Spleen (tissue), 11 donors: ENCODE data around the gene DDI2. TPM values are rescaled to one million over a fixed set of nuclear protein-coding genes. Genes with fewer than 3 reads are reported as not detected.

Experiments
- DNase-seq: peaks from one replicate; pipeline ENCODE4 v3.0.0-alpha.2; 2020
- H3K27ac ChIP-seq, 8 donors: fragments of 200-600 bp; sonication (generic) in 7 of 8; 1 replicate in 4 of 8; 2 replicates in 4 of 8; pipeline versions ENCODE4 v1.5.0 to v1.8.0; 2016 to 2021; ENCODE audit warnings: inconsistent platforms in 4 of 8, mild to moderate bottlenecking in 4 of 8, moderate library complexity in 1 of 8
- H3K27me3 ChIP-seq, 7 donors: fragments of 200-600 bp; sonication (generic) in 6 of 7; replicated peaks in 1 of 7; 1 replicate in 4 of 7; 2 replicates in 3 of 7; pipeline versions ENCODE4 v1.5.0 to v1.8.0; 2016 to 2021; ENCODE audit warnings: inconsistent platforms in 3 of 7, mild to moderate bottlenecking in 1 of 7
- H3K36me3 ChIP-seq, 6 donors: fragments of 200-600 bp; sonication (generic) in 5 of 6; 1 replicate in 4 of 6; 2 replicates in 2 of 6; pipeline versions ENCODE4 v1.5.0 to v1.8.0; 2016 to 2021; ENCODE audit warnings: inconsistent platforms in 2 of 6
- H3K4me1 ChIP-seq, 6 donors: fragments of 200-600 bp; sonication (generic) in 5 of 6; 1 replicate in 3 of 6; 2 replicates in 3 of 6; pipeline versions ENCODE4 v1.5.0 to v1.8.0; 2016 to 2021; ENCODE audit warnings: inconsistent platforms in 3 of 6
- H3K4me3 ChIP-seq, 8 donors: fragments of 200-600 bp; sonication (generic) in 7 of 8; 1 replicate in 4 of 8; 2 replicates in 4 of 8; pipeline versions ENCODE4 v1.5.0 to v1.8.0; 2016 to 2021; ENCODE audit warnings: inconsistent platforms in 4 of 8, mild to moderate bottlenecking in 4 of 8, moderate library complexity in 2 of 8
- H3K9me3 ChIP-seq, 8 donors: fragments of 200-600 bp; sonication (generic) in 7 of 8; 1 replicate in 4 of 8; 2 replicates in 4 of 8; pipeline versions ENCODE4 v1.5.0 to v1.8.0; 2016 to 2021; ENCODE audit warnings: inconsistent platforms in 4 of 8
- POLR2A ChIP-seq, 3 donors: fragments of 450-650 bp; IDR thresholded peaks; one replicate each; pipeline ENCODE4 v1.5.1; 2017; ENCODE audit warnings: antibody characterized with exemption in 3 of 3, mild to moderate bottlenecking in 1 of 3
- POLR2AphosphoS5 ChIP-seq, 3 donors: sonication (generic); formaldehyde crosslinking; IDR thresholded peaks; one replicate each; pipeline ENCODE4 v1.5.1; 2017; ENCODE audit warnings: antibody characterized with exemption in 3 of 3
- WGBS, 5 donors: extraction: QIAGEN DNeasy Blood & Tissue Kit in 3 of 5; methylation state at CpG; one replicate each; pipeline versions ENCODE4 v1.1.5 to v1.1.7; 2013 to 2018; 5-methylcytosine and 5-hydroxymethylcytosine counted together
- intact Hi-C: fragments of 100-400 bp; cut with DNase I; formaldehyde crosslinking; loops from one replicate; pipeline ENCODE4 v1.15.0; 2023; ENCODE audit warnings: low total_unique reads
- polyA plus RNA-seq, 3 donors: library from polyadenylated mRNA; stranded (reverse); fragments of 200-250 nt; gene quantifications; one replicate each; pipeline ENCODE4 v1.2.1, GENCODE V29; 2013
- total RNA-seq, 7 donors: library from RNA; depleted of rRNA in 3 of 7; stranded (reverse); fragments of >200 nt in 3 of 7; fragmentation: NEBNext Ultra II Directional in 4 of 7; extraction: Animal tissue kit (Norgen Biotek cat#: 25700) in 4 of 7; gene quantifications; one replicate each; pipeline versions ENCODE4 v1.1.0 to v1.2.1, GENCODE V29; 2016 to 2021
- TF ChIP-seq, protein P1 (sequence below), 11 experiments: fragments of 200-600 bp in 7 of 11; fragments of 450-650 bp in 4 of 11; sonication (generic) in 4 of 11; IDR thresholded peaks in 8 of 11; conservative IDR thresholded peaks in 3 of 11; 1 replicate in 7 of 11; 2 replicates in 4 of 11; pipeline versions ENCODE4 v1.4.0 to v1.8.0; 2016 to 2021; ENCODE audit warnings: antibody characterized with exemption in 11 of 11, inconsistent platforms in 4 of 11, mild to moderate bottlenecking in 1 of 11
- donor health status: healthy with polysubstance abuse.
- donor health status: DM: no; HTN: no; CAD: no; lungs with moderate emphysema.
- donor health status: DM: no; HTN: no; CAD: no.
- donor health status: Bipolar disorder and iron deficiency.
- donor health status: healthy.
- donor health status: DM: no; HTN: no; CAD: no.
- donor health status: DM: yes; HTN: yes; CAD: no.

The DDI2 gene
- total and polyA plus RNA-seq, 10 donors = 4.8 to 75.4 (median 45.2) TPM

DNA sequence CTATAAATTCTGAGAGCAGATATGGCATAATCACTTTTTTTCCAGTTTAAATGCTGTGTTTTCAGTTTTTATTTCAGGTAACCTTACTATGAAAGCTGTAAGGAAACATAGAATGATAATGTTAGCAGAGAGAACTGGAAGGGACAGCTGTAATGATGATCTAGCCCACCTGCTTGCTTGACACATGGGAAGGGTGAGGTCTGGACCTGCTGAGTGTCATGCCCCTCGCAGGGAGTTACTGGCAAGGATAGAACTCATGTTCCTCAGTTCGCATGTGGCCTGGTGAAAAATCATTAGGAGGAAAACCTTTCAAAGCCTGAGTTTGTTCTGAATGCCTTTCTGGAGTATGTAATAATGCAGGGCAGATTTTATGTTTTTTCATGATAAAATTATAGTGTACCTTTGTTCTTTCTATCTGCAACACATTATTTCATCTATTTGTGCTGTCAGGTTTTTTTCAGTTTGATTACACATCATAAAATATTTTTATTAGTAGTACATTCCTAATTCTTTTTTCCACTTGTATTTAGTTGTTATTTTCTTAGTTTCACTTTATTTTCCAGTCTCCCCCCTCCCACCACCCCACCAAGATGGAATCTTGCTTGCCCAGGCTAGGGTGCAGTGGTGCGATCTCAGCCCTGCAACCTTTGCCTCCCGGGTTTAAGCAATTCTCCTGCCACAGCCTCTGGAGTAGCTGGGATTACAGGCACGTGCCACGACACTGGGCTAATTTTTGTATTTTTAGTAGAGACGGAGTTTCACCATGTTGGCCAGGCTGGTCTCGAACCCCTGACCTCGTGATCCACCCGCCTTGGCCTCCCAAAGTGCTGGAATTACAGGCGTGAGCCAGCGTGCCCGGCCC lies 8.0 kb downstream of the DDI2 start:
- Histone ChIP-seq H3K4me3 (no peak overlapping the region), H3K9me3 (no peaks in the 10 kb centered on the region), H3K4me1 (peaks cover 22 to 89% (median 70%) of the 10 kb centered on the region in 6 donors), H3K36me3 (peaks cover 0 to 44% (median 13%) of the 10 kb centered on the region in 6 donors), H3K27me3 (no peaks in the 10 kb centered on the region), H3K27ac (no peak overlapping the region)
- intact Hi-C loops = loop anchor here (10.0 kb wide), 1 partner anchor 120 kb away; the partner anchor contains the start of gene TMEM82
- TF ChIP-seq POLR2AphosphoS5 (IDR thresholded peaks at IDR 0.05) (no peak), POLR2A (IDR thresholded peaks at IDR 0.05) (no peak)
- TF ChIP-seq, protein P1, sequence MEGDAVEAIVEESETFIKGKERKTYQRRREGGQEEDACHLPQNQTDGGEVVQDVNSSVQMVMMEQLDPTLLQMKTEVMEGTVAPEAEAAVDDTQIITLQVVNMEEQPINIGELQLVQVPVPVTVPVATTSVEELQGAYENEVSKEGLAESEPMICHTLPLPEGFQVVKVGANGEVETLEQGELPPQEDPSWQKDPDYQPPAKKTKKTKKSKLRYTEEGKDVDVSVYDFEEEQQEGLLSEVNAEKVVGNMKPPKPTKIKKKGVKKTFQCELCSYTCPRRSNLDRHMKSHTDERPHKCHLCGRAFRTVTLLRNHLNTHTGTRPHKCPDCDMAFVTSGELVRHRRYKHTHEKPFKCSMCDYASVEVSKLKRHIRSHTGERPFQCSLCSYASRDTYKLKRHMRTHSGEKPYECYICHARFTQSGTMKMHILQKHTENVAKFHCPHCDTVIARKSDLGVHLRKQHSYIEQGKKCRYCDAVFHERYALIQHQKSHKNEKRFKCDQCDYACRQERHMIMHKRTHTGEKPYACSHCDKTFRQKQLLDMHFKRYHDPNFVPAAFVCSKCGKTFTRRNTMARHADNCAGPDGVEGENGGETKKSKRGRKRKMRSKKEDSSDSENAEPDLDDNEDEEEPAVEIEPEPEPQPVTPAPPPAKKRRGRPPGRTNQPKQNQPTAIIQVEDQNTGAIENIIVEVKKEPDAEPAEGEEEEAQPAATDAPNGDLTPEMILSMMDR (IDR thresholded peaks at IDR 0.05 in 8 of 11, conservative IDR thresholded peaks at IDR 0.05 in 3 of 11) = no peak
- 90 to 95% (median 91%) methylated on average over 13 of the region's 13 CpGs for WGBS, 5 donors
- no peak for DNase-seq

DNA sequence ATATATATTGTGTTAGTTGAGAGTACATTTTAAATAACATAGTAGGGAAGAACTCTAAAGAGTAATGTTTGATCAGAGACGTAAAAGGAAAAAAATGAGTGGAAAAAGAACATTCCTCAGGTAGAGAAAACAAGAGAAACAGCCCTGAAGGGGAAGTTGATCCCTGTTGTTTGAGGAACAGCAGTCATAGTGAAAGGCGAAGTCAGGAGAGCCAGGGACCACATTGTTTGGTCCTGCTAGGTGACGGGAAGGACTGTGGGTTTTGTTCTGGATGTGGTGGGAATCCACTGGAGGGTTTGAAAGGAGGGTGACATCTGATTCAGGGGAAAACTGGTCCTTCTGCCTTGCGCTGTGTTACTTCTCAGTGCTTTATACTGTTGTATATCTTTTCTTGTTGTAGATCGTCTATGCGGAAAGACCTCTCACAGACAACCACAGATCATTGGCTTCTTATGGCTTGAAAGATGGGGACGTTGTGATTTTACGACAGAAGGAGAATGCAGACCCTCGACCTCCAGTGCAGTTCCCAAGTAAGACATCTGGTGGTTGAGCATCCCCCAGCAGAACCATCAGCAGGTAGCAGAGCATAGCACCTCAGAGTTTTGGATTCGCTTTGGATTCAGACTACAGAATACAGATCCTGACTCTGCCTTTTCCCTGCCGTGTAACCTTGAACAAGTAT lies 9.2 kb downstream of the DDI2 start:
- Histone ChIP-seq H3K36me3 (peaks cover 4 to 52% (median 24%) of the 10 kb centered on the region in 6 donors), H3K4me3 (no peak overlapping the region), H3K27ac (peak overlapping the region in 1 of 8 donors; percentile 32), H3K4me1 (peaks cover 11 to 77% (median 59%) of the 10 kb centered on the region in 6 donors), H3K9me3 (no peaks in the 10 kb centered on the region), H3K27me3 (no peaks in the 10 kb centered on the region)
- intact Hi-C loops = loop anchor here (10.0 kb wide), 1 partner anchor 118 kb away; the partner anchor contains the start of gene TMEM82
- 86 to 91% (median 88%) methylated on average over 11 of the region's 11 CpGs for WGBS, 5 donors
- no peak for DNase-seq
- TF ChIP-seq, protein P1 (IDR thresholded peaks at IDR 0.05 in 8 of 11, conservative IDR thresholded peaks at IDR 0.05 in 3 of 11) = no peak
- no peak for TF ChIP-seq POLR2A (IDR thresholded peaks at IDR 0.05)
- no peak for TF ChIP-seq POLR2AphosphoS5 (IDR thresholded peaks at IDR 0.05)

- DNase-seq = no peak
- H3K4me1 ChIP-seq = peaks cover 10 to 67% (median 50%) of the 10 kb centered on the region in 6 donors
- WGBS, 5 donors = 41 to 56% (median 52%) methylated on average over 4 of the region's 4 CpGs
Observed at GRCh38 chr1:15627343-15627988, 10.2 kb downstream of the DDI2 start.

More at GRCh38 chr1:15627343-15627988, 10.2 kb downstream of the DDI2 start:
- Histone ChIP-seq H3K27ac (peak overlapping the region in 2 of 8 donors; percentile 13 to 32), H3K36me3 (peaks cover 8 to 62% (median 34%) of the 10 kb centered on the region in 6 donors), H3K27me3 (no peaks in the 10 kb centered on the region), H3K4me3 (no peak overlapping the region), H3K9me3 (no peaks in the 10 kb centered on the region)
- intact Hi-C loops = loop anchor here (10.0 kb wide), 1 partner anchor 117 kb away; the partner anchor contains the start of gene TMEM82
- TF ChIP-seq POLR2AphosphoS5 (IDR thresholded peaks at IDR 0.05) (no peak), POLR2A (IDR thresholded peaks at IDR 0.05) (no peak)
- TF ChIP-seq, protein P1 (IDR thresholded peaks at IDR 0.05 in 8 of 11, conservative IDR thresholded peaks at IDR 0.05 in 3 of 11) = no peak
